H1 (cell line): Measurements from ENCODE around the gene OR6Q1. TPM values are rescaled to one million over a fixed set of nuclear protein-coding genes. Genes with fewer than 3 reads are reported as not detected.

Source experiments
- CTCF ChIA-PET: fragments of 300-600 bp; sonication (Branson Sonifier 250); formaldehyde crosslinking; loops from one replicate; lab custom pipeline; 2021; ENCODE audit not compliant: partially characterized antibody; lab: Charles Lee
- POLR2A ChIA-PET: fragments of 300-600 bp; sonication (Branson Sonifier 250); formaldehyde crosslinking; loops from one replicate; lab custom pipeline; 2021; ENCODE audit warnings: inconsistent platforms; ENCODE audit not compliant: partially characterized antibody; lab: Charles Lee
- DNase-seq, 2 experiments: peaks; one replicate each; pipeline versions ENCODE4 v3.0.0 to v3.0.0-alpha.2; 2010 to 2022; ENCODE audit warnings: low spot score in 2 of 2, low read depth in 1 of 2, mixed read lengths in 1 of 2
- FAIRE-seq: peaks from 2 replicates; lab custom pipeline; 2011; peaks lifted over from hg19 to GRCh38; lab: Jason Lieb, UNC
- H2AFZ ChIP-seq: 2 replicates; pipeline ENCODE4 v1.8.1; 2012; ENCODE audit warnings: low read length, inconsistent platforms
- H2AK5ac ChIP-seq: 2 replicates; pipeline ENCODE4 v1.6.1; 2013; ENCODE audit warnings: low read depth, low read length
- H2BK120ac ChIP-seq: replicated peaks from 2 replicates; pipeline ENCODE3; 2013; ENCODE audit warnings: low read depth, low read length, inconsistent platforms
- H2BK12ac ChIP-seq: 2 replicates; pipeline ENCODE4 v1.6.1; 2013; ENCODE audit warnings: low read depth, low read length
- H2BK15ac ChIP-seq: 2 replicates; pipeline ENCODE4 v1.6.1; 2013; ENCODE audit warnings: low read length
- H2BK20ac ChIP-seq: 2 replicates; pipeline ENCODE4 v1.6.1; 2013; ENCODE audit warnings: low read length
- H2BK5ac ChIP-seq: 2 replicates; pipeline ENCODE4 v1.6.1; 2013; ENCODE audit warnings: low read depth, low read length
- H3K14ac ChIP-seq: 2 replicates; pipeline ENCODE4 v1.6.1; 2013; ENCODE audit warnings: inconsistent platforms; ENCODE audit not compliant: insufficient read length
- H3K18ac ChIP-seq: 2 replicates; pipeline ENCODE4 v1.6.1; 2013; ENCODE audit warnings: low read length; ENCODE audit errors: extremely low read depth
- H3K23ac ChIP-seq: 2 replicates; pipeline ENCODE4 v1.6.1; 2013; ENCODE audit warnings: inconsistent platforms; ENCODE audit not compliant: insufficient read length
- H3K23me2 ChIP-seq: 2 replicates; pipeline ENCODE4 v1.6.1; 2013; ENCODE audit warnings: low read depth, low read length
- H3K27ac ChIP-seq: 2 replicates; pipeline ENCODE4 v1.6.1; 2011; ENCODE audit warnings: low read depth, low read length, inconsistent platforms
- H3K27me3 ChIP-seq, 4 experiments: replicated peaks in 1 of 4; 1 replicate in 1 of 4; 2 replicates in 3 of 4; pipeline versions ENCODE4 v1.6.1 to v1.8.1; 2011 to 2013; ENCODE audit warnings: low read length in 3 of 4, mild to moderate bottlenecking in 3 of 4, inconsistent platforms in 2 of 4, mixed read lengths in 2 of 4, moderate library complexity in 1 of 4; ENCODE audit not compliant: control insufficient read depth in 3 of 4, insufficient read depth in 3 of 4; ENCODE audit errors: extremely low read depth in 1 of 4
- H3K36me3 ChIP-seq, 4 experiments: 2 replicates each; pipeline versions ENCODE4 v1.6.1 to v1.8.1; 2011 to 2013; ENCODE audit warnings: mild to moderate bottlenecking in 4 of 4, low read length in 3 of 4, moderate library complexity in 2 of 4, control low read depth in 1 of 4, inconsistent platforms in 1 of 4; ENCODE audit not compliant: insufficient read depth in 4 of 4, control insufficient read depth in 2 of 4
- H3K4ac ChIP-seq: replicated peaks from 2 replicates; pipeline ENCODE3; 2013; ENCODE audit warnings: low read length, low read depth, mixed read lengths, inconsistent platforms; ENCODE audit not compliant: insufficient read length
- H3K4me1 ChIP-seq, 4 experiments: replicated peaks in 1 of 4; 1 replicate in 1 of 4; 2 replicates in 3 of 4; pipeline versions ENCODE4 v1.6.1 to v1.8.1; 2011 to 2013; ENCODE audit warnings: low read length in 3 of 4, inconsistent platforms in 2 of 4, mixed read lengths in 1 of 4; ENCODE audit not compliant: insufficient read depth in 4 of 4, control insufficient read depth in 3 of 4
- H3K4me2 ChIP-seq, 2 experiments: 2 replicates each; pipeline versions ENCODE4 v1.6.1 to v1.8.1; 2011 to 2013; ENCODE audit warnings: low read depth in 2 of 2, low read length in 2 of 2, control low read depth in 1 of 2, inconsistent platforms in 1 of 2, mild to moderate bottlenecking in 1 of 2; ENCODE audit not compliant: insufficient read depth in 1 of 2
- H3K4me3 ChIP-seq, 4 experiments: fragments of 200-600, 300-600 bp in 1 of 4; sonication (generic), shearing (Covaris generic), sonication (Bioruptor Twin) in 1 of 4; 2 replicates each; pipeline versions ENCODE4 v1.5.1 to v1.8.1; 2011 to 2016; ENCODE audit warnings: low read length in 4 of 4, low read depth in 3 of 4, control low read depth in 2 of 4, inconsistent platforms in 2 of 4, mild to moderate bottlenecking in 2 of 4, mixed read lengths in 1 of 4, moderate library complexity in 1 of 4; ENCODE audit not compliant: insufficient read depth in 2 of 4; ENCODE audit errors: extremely low read depth in 1 of 4
- H3K56ac ChIP-seq: replicated peaks from 2 replicates; pipeline ENCODE3; 2013; ENCODE audit warnings: low read depth, mild to moderate bottlenecking, mixed read lengths, low read length, inconsistent platforms; ENCODE audit not compliant: insufficient read length
- H3K79me1 ChIP-seq: 2 replicates; pipeline ENCODE4 v1.6.1; 2013; ENCODE audit warnings: low read depth, low read length, control low read depth
- H3K79me2 ChIP-seq, 2 experiments: 2 replicates each; pipeline versions ENCODE4 v1.6.1 to v1.8.1; 2012 to 2013; ENCODE audit warnings: low read length in 2 of 2, mild to moderate bottlenecking in 2 of 2, inconsistent platforms in 1 of 2; ENCODE audit not compliant: insufficient read depth in 2 of 2, control insufficient read depth in 1 of 2
- H3K9ac ChIP-seq, 4 experiments: replicated peaks in 1 of 4; 1 replicate in 1 of 4; 2 replicates in 3 of 4; pipeline versions ENCODE4 v1.6.1 to v1.8.1; 2011 to 2013; ENCODE audit warnings: low read depth in 3 of 4, low read length in 3 of 4, control low read depth in 2 of 4, mild to moderate bottlenecking in 2 of 4, moderate library complexity in 2 of 4, inconsistent platforms in 1 of 4; ENCODE audit errors: extremely low read depth in 1 of 4
- H3K9me3 ChIP-seq, 2 experiments: 2 replicates each; pipeline versions ENCODE4 v1.6.1 to v1.8.1; 2012 to 2013; ENCODE audit warnings: mild to moderate bottlenecking in 2 of 2, moderate library complexity in 2 of 2, control low read depth in 1 of 2, inconsistent platforms in 1 of 2, low read depth in 1 of 2, low read length in 1 of 2, mixed read lengths in 1 of 2; ENCODE audit not compliant: insufficient read depth in 2 of 2
- H4K20me1 ChIP-seq, 2 experiments: replicated peaks in 1 of 2; 2 replicates each; pipeline versions ENCODE3 to v1.8.1; 2011 to 2013; ENCODE audit warnings: inconsistent platforms in 2 of 2, low read length in 2 of 2, mild to moderate bottlenecking in 1 of 2; ENCODE audit not compliant: insufficient read depth in 2 of 2, control insufficient read depth in 1 of 2
- H4K5ac ChIP-seq: 2 replicates; pipeline ENCODE4 v1.6.1; 2013; ENCODE audit warnings: low read length, low read depth, mixed read lengths, inconsistent platforms; ENCODE audit not compliant: insufficient read length
- H4K8ac ChIP-seq: 2 replicates; pipeline ENCODE4 v1.8.0; 2013; ENCODE audit warnings: mild to moderate bottlenecking, moderate library complexity, low read length, inconsistent platforms; ENCODE audit not compliant: insufficient read depth; ENCODE audit errors: extremely low read depth
- H4K91ac ChIP-seq: replicated peaks from 2 replicates; pipeline ENCODE3; 2013; ENCODE audit warnings: low read length, mixed read lengths, inconsistent platforms; ENCODE audit not compliant: insufficient read length
- EZH2 ChIP-seq: fragments of 200-600 bp; sonication (generic); IDR thresholded peaks from 2 replicates; pipeline ENCODE4 v1.7.1; 2012; ENCODE audit warnings: low read depth, mild to moderate bottlenecking, moderate library complexity, low read length, inconsistent platforms; ENCODE audit not compliant: severe bottlenecking
- POU5F1 ChIP-seq: IDR thresholded peaks from 2 replicates; pipeline ENCODE4 v1.6.1; 2011; ENCODE audit warnings: low read depth, mild to moderate bottlenecking, low read length, moderate library complexity
- WGBS, 2 experiments: shearing (Covaris generic) in 1 of 2; methylation state at CpG; one replicate each; pipeline versions ENCODE4 v1.1.6 to v1.1.7; 2013 to 2015; ENCODE audit warnings: low lambda C conversion rate in 2 of 2, mixed read lengths in 2 of 2, inconsistent platforms in 1 of 2, low coverage in 1 of 2, missing lambda C conversion rate in 1 of 2; ENCODE audit not compliant: insufficient replicate concordance in 2 of 2, insufficient coverage in 1 of 2, insufficient read length in 1 of 2; ENCODE audit errors: extremely low coverage in 1 of 2, missing lambda C conversion rate in 1 of 2; 5-methylcytosine and 5-hydroxymethylcytosine counted together
- polyA plus RNA-seq, 7 experiments: library from polyadenylated mRNA; depleted of rRNA in 3 of 7; stranded (reverse) in 5 of 7; unstranded in 2 of 7; fragments of >200 nt in 5 of 7; fragments of 200-250 nt in 2 of 7; gene quantifications; 1 replicate in 5 of 7; 2 replicates in 1 of 7; 4 replicates in 1 of 7; pipeline versions ENCODE4 v1.2.1 to v1.2.3, GENCODE V29; 2011 to 2013; ENCODE audit warnings: missing spikeins in 2 of 7, mixed read lengths in 2 of 7
- total RNA-seq: library from RNA; stranded (reverse); fragmentation: NEBNext Ultra II Directional; extraction: Animal tissue kit (Norgen Biotek cat#: 25700); gene quantifications from 2 replicates; pipeline ENCODE4 v1.2.1, GENCODE V29; 2021

OR6Q1 gene
- total and polyA plus RNA-seq, 2 of the 8 experiments (the other 6 are each of a cell fraction or from before 2014, with no cell fraction given), result not detected

GRCh38 chr11:58028687-58029411 is 1.9 kb upstream of the OR6Q1 start:
- Histone ChIP-seq H2AFZ (no peak overlapping the region), H2BK12ac (no peak overlapping the region), H2BK5ac (no peak overlapping the region), H3K4me3 (no peak overlapping the region), H3K18ac (no peak overlapping the region), H3K9me3 (no peaks in the 10 kb centered on the region), H4K20me1 (no peaks in the 10 kb centered on the region), H3K4me1 (no peaks in the 10 kb centered on the region), H3K56ac (no peak overlapping the region), H4K8ac (no peak overlapping the region; the same call in 1 of the 2 replicates), H4K5ac (no peak overlapping the region), H2BK120ac (no peak overlapping the region), H2BK15ac (no peak overlapping the region), H3K4me2 (no peak overlapping the region), H4K91ac (no peak overlapping the region), H3K9ac (no peak overlapping the region), H2BK20ac (no peak overlapping the region), H3K79me2 (no peaks in the 10 kb centered on the region), H2AK5ac (no peak overlapping the region), H3K14ac (no peak overlapping the region), H3K36me3 (no peaks in the 10 kb centered on the region), H3K23ac (no peak overlapping the region), H3K4ac (no peak overlapping the region), H3K27me3 (no peaks in the 10 kb centered on the region), H3K23me2 (0 out of 2 replicates have a peak, but pooled peaks cover 2% of the 10 kb centered on the region), H3K27ac (no peak overlapping the region), H3K79me1 (no peaks in the 10 kb centered on the region)
- WGBS, 2 experiments, result 91% methylated on average over 6 of the region's 6 CpGs; no CpG with 5 or more reads in 1 of the 2 experiments
- DNase-seq (no peak), FAIRE-seq (no peak)
- TF ChIP-seq POU5F1 (no peak), EZH2 (no peak)
- ChIA-PET POLR2A (no interaction called here), CTCF (no interaction called here)
